Subcutaneous abdominal adipose tissue (tissue), 5 donors: ENCODE data around the gene POMT1.

Source experiments
- H3K27ac ChIP-seq: one replicate; pipeline ENCODE4 v1.7.0; 2013; ENCODE audit warnings: low read depth, mild to moderate bottlenecking, inconsistent platforms, low read length, moderate library complexity
- H3K27me3 ChIP-seq, 5 donors: one replicate each; pipeline ENCODE4 v1.7.0; 2013; ENCODE audit warnings: low read length in 5 of 5, inconsistent platforms in 1 of 5; ENCODE audit not compliant: control insufficient read depth in 5 of 5, insufficient read depth in 4 of 5
- H3K36me3 ChIP-seq, 5 donors: one replicate each; pipeline ENCODE4 v1.7.0; 2013; ENCODE audit warnings: low read length in 5 of 5; ENCODE audit not compliant: control insufficient read depth in 5 of 5, insufficient read depth in 5 of 5
- H3K4me1 ChIP-seq, 5 donors: one replicate each; pipeline ENCODE4 v1.7.0; 2013; ENCODE audit warnings: low read length in 5 of 5, mild to moderate bottlenecking in 3 of 5, moderate library complexity in 1 of 5; ENCODE audit not compliant: control insufficient read depth in 5 of 5, insufficient read depth in 5 of 5
- H3K4me3 ChIP-seq, 5 donors: one replicate each; pipeline ENCODE4 v1.7.0; 2013; ENCODE audit warnings: low read length in 5 of 5, low read depth in 1 of 5
- H3K9ac ChIP-seq, 5 donors: one replicate each; pipeline ENCODE4 v1.7.0; 2013; ENCODE audit warnings: low read length in 5 of 5, mild to moderate bottlenecking in 4 of 5, moderate library complexity in 3 of 5
- H3K9me3 ChIP-seq, 5 donors: one replicate each; pipeline ENCODE4 v1.7.0; 2013; ENCODE audit warnings: low read length in 5 of 5; ENCODE audit not compliant: control insufficient read depth in 5 of 5
- donor health status: healthy.
- donor health status: healthy.
- donor health status: healthy.
- donor health status: healthy.
- donor health status: healthy.

Gene POMT1

GRCh38 chr9:131559421-131560000 is 56.8 kb downstream of the POMT1 start:
- H3K9me3 ChIP-seq = peaks cover 0 to 8% (median 5%) of the 10 kb centered on the region in 5 donors
- peaks cover 11 to 15% (median 13%) of the 10 kb centered on the region in 5 donors for H3K27me3 ChIP-seq
- no peaks in the 10 kb centered on the region for H3K36me3 ChIP-seq
- H3K27ac ChIP-seq = no peak overlapping the region
- no peak overlapping the region for H3K9ac ChIP-seq
- no peak overlapping the region for H3K4me3 ChIP-seq
- H3K4me1 ChIP-seq = peaks cover 0 to 5% (median 0%) of the 10 kb centered on the region in 5 donors

- Histone ChIP-seq H3K27ac (no peak overlapping the region), H3K27me3 (no peaks in the 10 kb centered on the region), H3K4me3 (no peak overlapping the region), H3K4me1 (peaks cover 0 to 5% (median 0%) of the 10 kb centered on the region in 5 donors), H3K9ac (no peak overlapping the region), H3K36me3 (no peaks in the 10 kb centered on the region), H3K9me3 (peaks cover 0 to 9% (median 5%) of the 10 kb centered on the region in 5 donors)
These were observed 59.6 kb downstream of the POMT1 start for GRCh38 chr9:131562032-131562959.

GRCh38 chr9:131565369-131565768 is 62.7 kb downstream of the POMT1 start:
- Histone ChIP-seq H3K27ac (no peak overlapping the region), H3K4me3 (no peak overlapping the region), H3K4me1 (peaks cover 0 to 5% (median 0%) of the 10 kb centered on the region in 5 donors), H3K36me3 (peaks cover 0 to 11% (median 8%) of the 10 kb centered on the region in 5 donors), H3K27me3 (no peaks in the 10 kb centered on the region), H3K9ac (no peak overlapping the region), H3K9me3 (peaks cover 0 to 9% (median 5%) of the 10 kb centered on the region in 5 donors)

- H3K9ac ChIP-seq = no peak overlapping the region
- no peak overlapping the region for H3K4me3 ChIP-seq
- H3K27ac ChIP-seq = no peak overlapping the region
- peaks cover 0 to 9% (median 5%) of the 10 kb centered on the region in 5 donors for H3K9me3 ChIP-seq
- H3K4me1 ChIP-seq = peaks cover 0 to 5% (median 0%) of the 10 kb centered on the region in 5 donors
- H3K36me3 ChIP-seq = peaks cover 0 to 14% (median 11%) of the 10 kb centered on the region in 5 donors
- H3K27me3 ChIP-seq = no peaks in the 10 kb centered on the region
These were observed 63.4 kb downstream of the POMT1 start for GRCh38 chr9:131566158-131566557.

- Histone ChIP-seq H3K27me3 (no peaks in the 10 kb centered on the region), H3K36me3 (peaks cover 0 to 26% (median 18%) of the 10 kb centered on the region in 5 donors), H3K27ac (no peak overlapping the region), H3K9me3 (peaks cover 0 to 3% (median 0%) of the 10 kb centered on the region in 5 donors), H3K4me3 (no peak overlapping the region), H3K4me1 (no peaks in the 10 kb centered on the region), H3K9ac (no peak overlapping the region)
These were observed 65.2 kb downstream of the POMT1 start for GRCh38 chr9:131567910-131568309.
